DMS153 treated with DMSO at 0.1 percent for 48 hours (cell line): Measurements from ENCODE around the gene CLSTN2.

Experiments used
- DNase-seq: peaks from one replicate; lab custom pipeline; 2025; ENCODE audit not compliant: unreplicated experiment; lab: John Stamatoyannopoulos, UW

The CLSTN2 gene

DNA sequence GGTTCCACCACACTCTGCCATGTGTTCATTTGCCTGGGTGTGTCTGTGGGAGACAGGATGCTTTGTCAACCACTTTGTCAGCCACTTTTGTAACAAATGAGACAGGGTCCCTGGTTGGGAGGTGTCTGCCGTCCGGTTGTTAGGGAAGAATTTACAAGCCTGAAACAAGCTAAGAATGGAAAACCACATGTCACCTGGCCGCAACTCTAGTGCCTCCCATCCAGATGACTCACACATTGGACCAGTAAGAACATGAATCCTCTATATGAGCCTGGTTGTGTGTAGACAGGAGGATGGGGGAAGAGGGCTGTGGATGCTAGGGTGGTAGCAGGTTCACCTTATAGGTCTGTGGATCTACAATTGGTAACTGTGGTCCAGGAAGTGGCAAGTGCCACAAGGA is 335.3 kb downstream of the CLSTN2 start:
- no peak for DNase-seq

DNA sequence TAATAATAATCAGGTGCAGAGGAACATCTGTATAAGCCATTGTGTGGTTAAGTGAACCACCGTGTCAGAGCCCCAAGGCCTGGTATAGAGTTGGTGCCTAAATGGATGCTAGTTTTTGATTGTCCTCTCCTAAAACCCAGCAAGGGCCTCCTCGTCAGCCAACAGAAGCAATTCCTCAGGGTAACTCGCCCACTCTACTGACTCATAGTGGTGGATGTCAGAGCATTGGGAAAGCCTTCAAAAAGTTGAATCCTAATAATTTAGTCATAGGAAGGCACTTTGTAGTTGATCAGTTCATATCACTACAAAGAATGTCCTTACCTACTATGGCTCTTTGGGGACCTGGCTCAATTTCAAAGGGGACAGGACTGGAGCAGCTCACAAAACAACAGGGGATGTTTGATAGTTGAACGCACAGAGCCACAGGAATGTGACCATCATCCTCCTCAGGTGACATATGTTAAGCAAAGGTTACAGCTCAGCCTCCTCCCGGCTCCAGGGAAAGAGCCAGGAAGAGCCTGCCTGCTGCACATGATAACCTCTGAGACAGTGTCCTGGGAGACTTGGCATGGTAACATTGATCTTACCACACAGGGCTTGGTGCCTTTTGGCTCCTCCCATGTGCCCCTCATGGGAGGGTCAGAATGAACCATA is 338.7 kb downstream of the CLSTN2 start:
- DNase-seq, result no peak

DNA sequence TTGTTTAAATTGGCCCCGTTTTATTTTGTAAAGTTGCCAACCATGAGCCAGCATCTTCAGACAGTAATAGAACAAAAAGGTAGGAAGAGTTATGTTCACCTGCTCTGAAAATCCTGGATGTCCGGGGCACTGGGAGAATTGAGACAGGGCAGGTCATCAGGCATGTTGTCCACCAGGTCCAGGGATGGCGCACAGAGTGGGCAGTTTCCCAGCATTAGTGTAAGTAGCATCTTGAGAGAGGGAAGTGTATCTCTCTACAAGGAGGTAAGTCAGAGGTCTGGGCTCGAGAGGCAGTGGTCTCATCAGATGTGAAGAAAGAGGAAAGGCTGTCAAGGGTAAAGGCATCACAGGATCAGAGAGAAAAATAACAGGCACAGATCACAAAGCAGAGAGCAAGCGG is 339.4 kb downstream of the CLSTN2 start:
- DNase-seq, result no peak

DNA sequence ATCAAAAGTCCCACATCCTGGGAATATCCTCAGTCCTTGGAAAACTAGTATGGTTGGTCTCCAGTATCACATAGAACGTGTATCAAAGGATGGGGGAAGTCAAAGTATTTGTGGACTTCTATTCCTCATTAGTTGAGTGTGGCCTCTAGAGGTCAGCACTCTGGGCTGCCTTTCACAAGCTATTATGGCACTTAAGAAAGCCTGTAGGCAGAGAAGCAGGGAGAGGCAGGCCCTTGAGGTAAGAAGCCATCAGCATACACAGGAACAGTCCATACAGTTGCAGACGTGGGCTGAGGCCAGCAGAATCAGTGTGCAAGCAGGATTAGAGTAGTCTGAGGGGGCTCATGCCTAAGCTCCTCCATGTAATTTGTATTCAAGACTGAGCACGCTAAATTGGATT is 341.7 kb downstream of the CLSTN2 start:
- DNase-seq, result peak; percentile 12

DNA sequence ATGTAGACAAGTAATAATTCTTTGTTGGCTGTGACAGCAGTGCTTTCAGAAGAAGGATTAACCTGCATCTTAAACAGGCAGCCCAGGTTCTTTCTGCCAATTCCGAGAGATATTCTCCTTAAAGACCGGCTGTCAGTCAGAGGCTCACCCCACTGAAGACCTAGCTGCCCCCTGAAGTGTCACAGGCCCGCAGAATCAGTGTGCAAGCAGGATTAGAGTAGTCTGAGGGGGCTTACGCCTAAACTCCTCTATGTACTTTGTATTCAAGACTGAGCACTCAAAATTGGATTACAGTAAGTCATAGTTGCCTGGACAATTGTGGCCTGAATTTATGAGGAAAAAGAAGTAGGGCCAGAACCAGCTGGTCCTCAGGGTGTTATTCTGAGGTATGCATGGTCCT is 342.9 kb downstream of the CLSTN2 start:
- no peak for DNase-seq

DNA sequence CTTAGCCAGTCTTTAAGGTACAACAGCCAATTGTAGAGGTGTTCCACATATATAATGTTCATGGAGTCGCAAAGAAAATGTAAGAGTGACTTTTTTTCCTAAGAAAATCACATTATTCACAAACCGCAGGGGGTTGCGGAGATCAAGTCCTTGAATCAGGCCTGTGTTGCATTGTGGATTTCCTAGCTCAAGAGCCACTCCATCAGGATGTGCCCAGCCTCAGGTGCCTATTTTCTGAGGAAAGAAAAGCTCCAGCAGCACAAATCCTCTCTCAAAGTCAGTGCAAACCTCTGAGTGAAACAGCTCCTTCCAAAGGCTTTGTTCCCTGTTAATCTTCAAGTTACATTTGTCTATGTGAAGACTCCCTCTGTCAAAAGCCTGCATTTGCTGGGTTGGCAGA is 349.4 kb downstream of the CLSTN2 start:
- no peak for DNase-seq

DNA sequence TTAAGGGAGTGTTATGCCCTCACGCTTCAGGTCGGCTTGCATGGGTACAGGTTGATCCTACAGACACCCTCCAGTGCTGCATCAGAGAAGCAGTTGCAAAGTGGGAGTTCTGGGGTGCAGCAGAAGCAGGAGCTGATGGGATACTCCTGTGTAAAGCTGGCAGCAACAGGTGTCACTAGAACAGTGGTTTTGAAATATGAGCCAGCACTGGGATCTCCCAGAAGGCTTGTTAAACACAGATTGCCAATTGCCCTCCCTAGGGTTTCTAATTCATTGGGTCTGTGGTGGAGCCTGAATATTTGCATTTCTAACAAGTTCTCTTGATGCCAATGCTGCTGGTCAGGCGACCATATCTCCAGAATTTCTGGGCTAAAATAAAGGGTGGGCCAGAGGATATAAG is 350.4 kb downstream of the CLSTN2 start:
- DNase-seq, result no peak

DNA sequence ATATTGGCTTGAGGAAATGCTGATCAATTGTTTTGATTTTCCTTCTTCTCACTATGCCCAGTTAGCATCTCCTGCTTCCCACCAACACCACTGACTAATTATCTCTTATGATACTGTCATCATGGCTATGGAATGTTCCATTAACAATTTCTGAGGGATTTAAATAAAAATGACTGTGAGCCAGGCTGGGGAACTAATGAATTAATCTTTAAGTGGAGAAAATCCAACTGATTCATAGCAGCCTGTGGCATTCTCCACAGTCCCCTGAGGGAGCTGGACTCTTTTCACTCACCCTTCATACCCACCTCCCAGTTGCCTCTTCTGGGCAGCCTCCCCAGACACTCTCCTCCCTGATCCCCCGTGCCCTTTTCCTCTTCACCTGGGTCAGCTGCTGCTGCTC is 353.6 kb downstream of the CLSTN2 start:
- DNase-seq, result no peak

DNA sequence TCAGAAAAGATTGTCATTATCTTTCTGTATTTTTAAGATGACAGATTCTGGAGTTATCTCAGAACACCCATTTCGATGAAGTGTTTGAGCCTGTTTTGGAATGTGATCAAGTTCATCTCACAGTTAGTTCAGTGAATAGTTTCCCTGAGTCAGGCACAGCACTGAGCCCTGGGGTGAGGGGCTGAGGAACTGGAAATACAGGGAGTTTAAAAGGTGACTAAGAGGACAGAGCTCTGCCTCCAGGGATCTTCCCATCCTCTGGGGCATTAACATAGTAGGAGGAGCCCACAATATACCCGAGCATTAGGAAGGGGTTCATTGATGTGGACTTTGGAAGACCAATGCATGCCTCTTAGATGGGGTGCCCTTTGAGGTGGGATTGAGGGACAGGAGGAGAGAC is 355.1 kb downstream of the CLSTN2 start:
- DNase-seq, result no peak

DNA sequence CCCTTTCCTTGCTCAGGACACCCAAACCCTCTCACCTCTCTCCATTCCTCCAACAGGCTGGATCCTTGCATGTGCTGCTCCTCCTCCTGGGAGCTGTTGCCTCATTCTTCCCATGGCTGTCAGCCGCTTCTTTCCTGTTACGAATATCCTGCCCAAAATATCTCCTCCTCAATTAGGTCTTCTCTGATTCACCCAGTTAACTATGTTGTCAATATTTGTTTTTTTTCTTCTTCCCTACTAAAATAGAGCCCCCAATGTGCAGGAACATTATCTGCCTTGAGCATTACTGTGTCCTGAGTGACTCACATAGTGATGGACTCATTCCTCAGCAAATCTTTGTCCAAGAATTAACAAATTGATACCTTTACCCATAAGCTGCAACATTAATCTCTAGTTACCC is 357.2 kb downstream of the CLSTN2 start:
- DNase-seq, result no peak

DNA sequence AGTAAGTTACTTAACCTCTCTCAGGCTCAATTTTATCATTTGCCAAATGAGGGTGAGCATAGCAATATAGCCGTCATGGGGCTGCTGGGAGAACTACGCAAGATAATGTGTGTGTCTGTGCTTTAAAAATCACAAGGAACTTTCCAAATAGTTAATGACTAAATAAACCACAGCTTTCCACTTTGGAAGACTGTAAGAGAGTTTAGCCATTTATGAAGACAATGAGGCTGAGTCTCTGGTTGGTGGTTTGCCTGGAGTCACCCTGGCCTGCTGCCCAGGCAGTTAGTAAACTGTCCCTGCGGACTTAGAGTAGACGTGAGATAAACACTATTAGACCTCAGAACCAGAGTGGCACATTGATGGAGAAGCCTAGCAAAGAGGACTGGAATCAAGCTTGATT is 357.7 kb downstream of the CLSTN2 start:
- peak; percentile 11 for DNase-seq

DNA sequence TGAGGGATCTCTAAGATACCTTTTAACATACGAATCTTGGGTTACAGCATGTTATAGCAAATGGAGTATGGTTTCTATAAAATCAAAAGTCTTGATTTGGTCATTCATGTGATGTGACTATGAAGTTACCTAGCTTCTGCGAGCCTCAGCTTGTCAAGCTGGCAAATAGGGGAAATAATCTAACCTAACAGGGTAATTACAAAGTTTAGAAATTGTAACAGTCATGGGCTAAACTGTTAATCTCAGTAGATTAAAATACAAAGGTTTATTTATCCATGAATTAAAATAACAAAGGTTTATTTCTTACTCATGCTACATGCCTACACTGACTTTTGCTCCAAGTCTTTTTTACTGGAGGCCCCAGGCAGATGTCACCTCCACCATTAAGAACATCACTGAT is 359.1 kb downstream of the CLSTN2 start:
- no peak for DNase-seq

DNA sequence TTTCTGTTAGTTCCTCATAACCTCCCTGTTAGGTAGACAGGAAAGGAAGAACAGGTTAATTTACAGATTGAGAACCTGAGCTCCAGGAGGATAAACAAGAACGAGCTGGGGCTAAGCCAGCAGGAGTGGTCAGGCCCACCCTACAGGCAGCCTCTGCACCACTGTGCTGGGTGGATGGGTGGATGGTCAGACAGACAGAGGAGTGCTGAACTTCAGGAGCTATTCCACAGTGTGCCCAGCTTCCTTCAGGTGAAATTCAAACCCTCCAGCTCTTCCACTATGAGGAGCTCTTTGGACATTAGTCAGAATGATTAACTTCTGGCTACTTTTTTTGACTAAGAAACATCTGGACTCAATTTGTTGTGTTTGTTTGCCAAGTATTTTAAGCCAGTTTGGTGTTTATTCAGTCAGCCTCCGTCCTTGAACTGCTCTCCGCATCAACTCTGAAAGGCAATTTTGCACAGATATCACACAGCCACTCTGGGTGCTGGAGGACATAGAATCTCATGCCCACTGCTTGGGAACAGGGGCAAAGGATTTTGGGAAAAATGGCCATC is 361.9 kb downstream of the CLSTN2 start:
- DNase-seq, result no peak

DNA sequence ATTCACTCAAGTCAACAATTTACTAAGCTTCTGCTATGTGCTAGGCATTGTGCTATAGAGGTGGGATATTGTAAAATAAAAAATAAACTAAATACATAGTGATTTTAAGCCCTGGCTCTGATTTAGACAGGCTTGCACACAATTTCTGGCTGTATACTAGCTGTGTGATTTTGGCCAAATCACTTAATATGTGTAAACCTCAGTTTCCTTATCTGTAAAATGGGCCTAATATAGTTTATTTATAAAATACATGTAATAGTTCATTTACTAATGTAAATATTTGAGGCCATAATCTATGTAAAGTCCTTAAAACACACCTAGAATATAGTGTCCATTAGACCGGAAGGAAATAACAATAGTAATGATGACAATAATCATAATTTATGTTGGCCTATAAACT is 363.1 kb downstream of the CLSTN2 start:
- no peak for DNase-seq

DNA sequence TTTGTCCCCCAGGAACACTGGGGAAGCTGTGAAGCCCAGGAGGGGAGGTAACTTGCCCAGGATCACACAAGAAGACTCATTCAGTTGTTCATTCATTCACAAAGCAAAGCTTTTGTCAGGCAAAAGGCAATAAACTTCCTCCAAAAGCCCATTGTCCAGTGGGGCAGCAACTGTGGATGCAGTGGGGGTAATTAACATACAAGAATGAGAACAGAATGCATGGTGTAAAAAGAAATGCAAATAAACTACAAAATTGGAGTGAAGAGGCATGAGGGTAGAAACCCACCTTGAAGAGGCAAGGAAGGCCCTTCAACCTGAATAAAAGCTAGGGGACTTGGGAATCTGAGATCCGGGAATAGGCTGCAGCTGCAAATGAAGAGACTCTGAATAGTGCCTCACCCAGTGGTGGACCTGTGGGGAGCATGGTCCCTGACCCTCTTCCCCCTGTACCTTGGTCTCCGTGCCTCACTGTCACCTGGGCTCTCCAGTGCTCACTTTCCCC is 363.6 kb downstream of the CLSTN2 start:
- no peak for DNase-seq

DNA sequence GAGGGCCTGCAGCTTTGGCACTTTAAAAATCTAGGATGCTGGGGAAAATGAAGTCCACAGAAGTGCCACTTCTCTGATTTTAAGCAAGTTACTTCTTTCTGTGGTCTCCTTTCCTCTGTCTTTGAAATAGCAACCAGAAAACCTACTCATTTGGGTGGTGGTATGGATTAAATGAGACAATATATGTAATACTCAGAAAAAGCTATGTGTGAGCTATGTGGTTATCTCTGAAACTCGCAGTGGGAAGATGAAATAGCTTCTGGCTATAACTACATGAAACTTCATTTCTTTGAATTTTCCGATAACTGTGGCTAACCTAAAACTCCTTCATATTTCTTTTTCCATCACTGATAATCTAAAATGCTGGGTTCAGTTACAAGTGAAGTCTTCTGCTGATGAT is 368.9 kb downstream of the CLSTN2 start:
- DNase-seq, result no peak

DNA sequence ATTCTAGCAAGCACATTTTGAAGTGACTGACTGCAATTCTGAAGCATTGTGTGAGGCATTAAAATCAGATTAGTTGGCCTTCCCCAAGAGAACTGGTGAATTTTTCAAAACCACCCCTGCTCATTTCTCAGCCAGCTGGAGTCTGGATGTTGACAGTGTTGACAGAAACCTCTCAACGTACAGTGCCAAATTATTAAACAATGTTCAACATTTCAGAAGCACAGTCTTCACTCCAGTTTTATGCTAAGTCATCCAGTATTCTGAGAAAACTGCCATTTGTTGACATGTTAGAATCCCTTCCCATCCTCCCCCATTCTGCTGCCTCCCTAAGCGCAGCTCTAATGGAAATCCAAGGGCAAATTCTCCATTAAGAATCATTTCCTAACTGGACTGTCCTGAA is 373.6 kb downstream of the CLSTN2 start:
- DNase-seq, result no peak

DNA sequence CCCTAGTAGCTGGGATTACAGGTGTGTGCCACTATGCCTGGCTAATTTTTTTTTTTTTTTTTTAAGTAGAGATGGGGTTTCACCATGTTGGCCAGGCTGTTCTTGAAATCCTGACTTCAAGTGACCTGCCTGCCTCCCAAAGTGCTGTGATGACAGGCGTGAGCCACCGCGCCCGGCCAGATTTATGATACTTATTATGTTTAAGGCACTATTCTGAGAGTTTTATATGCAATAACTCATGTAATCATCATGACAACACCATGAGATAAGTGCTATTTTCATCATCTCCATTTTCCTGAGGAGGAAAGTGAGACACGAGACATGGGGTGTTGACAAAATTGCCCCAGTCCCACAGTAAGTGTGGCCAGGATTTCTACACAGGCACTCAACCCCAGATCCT is 376.4 kb downstream of the CLSTN2 start:
- DNase-seq, result no peak

DNA sequence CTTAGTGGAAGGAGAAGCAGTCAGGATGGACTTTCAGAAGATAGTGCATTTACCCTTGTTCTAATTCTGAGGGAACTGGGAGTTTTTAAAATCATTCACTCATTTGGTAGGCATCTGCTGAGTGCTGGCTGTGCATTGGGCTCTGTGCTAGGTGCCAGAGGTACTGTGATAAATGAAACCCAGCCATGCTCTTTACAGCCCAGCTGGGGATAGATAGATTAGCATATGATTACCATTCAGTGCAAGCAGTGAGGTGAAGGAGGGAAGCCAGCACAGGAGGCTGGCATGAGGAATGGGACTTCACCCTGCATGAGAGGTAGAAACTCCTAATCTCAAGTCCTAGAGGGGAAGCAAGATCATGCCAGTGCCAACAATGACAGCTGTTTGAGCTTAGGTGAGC is 381.0 kb downstream of the CLSTN2 start:
- no peak for DNase-seq

DNA sequence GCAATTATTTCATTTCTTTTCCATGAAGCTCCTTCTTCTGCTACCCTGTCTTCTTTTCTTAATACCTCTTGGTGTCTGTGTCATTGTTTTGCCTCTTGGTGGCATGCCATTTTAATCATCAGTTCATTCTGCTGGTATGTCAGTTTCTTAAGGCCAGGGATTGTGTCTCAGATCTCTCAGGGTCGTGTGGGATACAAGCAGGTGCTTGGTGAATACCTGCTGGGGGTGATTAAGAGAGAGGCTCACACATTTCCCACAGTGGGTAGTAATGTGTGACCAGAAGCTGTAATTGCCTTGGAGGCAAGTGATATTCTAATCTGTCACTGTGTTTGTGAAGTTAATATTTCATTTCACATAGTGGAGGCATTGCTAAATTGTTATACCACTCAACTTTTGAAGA is 381.5 kb downstream of the CLSTN2 start:
- no peak for DNase-seq

DNA sequence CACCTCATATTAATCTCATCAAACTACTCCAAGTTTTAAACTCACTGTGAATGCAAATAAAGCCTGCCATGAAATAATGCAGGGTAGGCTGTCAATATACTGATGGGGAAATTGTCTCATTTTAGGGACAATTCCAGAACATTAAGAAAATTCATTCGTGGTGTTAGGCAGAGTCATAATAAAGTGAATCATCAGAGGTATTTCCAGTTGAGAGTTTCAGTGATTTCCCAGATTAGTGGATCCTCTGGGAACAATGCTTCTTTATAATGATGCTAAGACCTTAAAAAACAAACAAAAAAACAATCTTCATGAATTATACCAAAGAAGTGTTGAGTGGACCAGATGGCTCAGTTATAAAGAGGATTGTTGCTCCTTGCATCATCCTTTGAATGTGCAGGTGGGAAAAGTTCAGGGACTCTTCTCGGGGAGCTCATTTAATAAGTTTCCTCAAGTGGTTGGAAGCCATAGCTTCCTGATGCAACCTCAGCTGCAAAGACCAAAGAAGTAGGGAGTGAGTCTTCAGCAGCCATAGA is 381.9 kb downstream of the CLSTN2 start:
- DNase-seq, result no peak

DNA sequence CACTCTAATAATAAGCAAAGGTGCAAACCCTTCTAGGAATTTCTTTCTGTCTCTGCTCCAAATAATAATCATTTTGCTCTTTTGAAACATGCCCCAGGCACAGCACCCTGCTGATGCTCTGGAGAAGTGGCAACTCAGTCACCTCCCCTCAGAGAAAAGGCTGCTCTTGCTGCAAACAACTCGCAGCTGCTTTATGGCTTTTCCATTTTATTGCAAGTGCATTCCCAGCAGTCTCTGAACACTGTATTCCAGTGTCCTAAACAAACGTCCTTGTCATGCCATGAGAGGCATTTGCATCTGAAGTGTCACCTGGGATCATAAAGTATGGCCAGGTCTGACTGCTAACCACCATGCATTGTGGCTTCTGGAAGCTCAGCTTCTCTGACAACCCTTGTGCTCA is 384.8 kb downstream of the CLSTN2 start:
- DNase-seq, result peak; percentile 42

DNA sequence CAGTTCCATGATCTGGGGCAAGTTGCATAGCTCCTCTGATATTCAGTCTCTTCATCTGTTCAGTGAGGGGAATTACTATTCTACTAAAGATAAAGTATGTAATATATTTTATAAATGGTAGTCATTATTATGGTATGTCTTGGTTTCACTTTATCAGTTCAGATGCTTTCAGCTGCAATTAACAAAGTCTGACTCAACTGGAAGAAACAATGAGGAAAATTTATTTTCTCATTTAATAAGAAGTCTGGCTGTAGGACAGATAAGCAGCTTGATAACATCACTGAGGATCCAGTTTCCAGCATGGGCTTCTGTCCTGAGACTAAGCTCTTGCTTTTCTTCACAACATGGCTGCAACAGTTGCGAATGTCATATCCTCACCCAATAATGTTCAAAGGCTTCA is 388.6 kb downstream of the CLSTN2 start:
- DNase-seq, result no peak
